ENCODE measurements around the gene CDK3.

GRCh38 chr17:76048025-76048605 is 47.5 kb downstream of the CDK3 start:
- TF ChIP-seq CTCF (conservative IDR thresholded peaks at IDR 0.05; ENCODE audit: low read length) (no peak), EZH2phosphoT487 (IDR thresholded peaks at IDR 0.05; ENCODE audit: borderline replicate concordance, low read depth, low read length) (no peak)
